NCI-H146 treated with DMSO at 0.1 percent for 48 hours (cell line): Measurements from ENCODE around the gene CRISPLD2.
"Not testable (repeated sequence)": the region's sequence is repeated elsewhere in the genome, so short reads cannot be mapped to it uniquely, and the experiment has no call there.

Experiments
- DNase-seq: peaks from one replicate; lab custom pipeline; 2025; ENCODE audit not compliant: unreplicated experiment; lab: John Stamatoyannopoulos, UW

Gene CRISPLD2

DNA sequence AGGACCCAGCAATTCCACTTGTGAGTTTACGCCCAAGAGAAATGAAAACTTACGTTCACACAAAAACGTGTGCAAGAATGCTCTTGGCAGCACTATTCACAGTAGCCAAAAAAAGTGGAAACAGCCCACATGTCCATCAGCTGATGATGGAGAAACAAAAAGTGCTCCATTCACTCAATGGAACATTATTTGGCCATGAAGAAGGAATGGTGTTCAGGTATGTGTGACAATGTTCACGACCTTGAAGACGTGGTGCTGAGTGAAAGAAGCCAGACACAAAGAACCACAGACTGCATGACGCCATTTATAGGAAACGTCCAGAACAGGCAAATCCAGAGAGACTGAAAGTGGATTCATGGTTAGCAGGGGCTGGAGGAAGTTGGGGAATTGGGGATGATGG, 106.7 kb downstream of the CRISPLD2 start:
- DNase-seq = no peak

DNA sequence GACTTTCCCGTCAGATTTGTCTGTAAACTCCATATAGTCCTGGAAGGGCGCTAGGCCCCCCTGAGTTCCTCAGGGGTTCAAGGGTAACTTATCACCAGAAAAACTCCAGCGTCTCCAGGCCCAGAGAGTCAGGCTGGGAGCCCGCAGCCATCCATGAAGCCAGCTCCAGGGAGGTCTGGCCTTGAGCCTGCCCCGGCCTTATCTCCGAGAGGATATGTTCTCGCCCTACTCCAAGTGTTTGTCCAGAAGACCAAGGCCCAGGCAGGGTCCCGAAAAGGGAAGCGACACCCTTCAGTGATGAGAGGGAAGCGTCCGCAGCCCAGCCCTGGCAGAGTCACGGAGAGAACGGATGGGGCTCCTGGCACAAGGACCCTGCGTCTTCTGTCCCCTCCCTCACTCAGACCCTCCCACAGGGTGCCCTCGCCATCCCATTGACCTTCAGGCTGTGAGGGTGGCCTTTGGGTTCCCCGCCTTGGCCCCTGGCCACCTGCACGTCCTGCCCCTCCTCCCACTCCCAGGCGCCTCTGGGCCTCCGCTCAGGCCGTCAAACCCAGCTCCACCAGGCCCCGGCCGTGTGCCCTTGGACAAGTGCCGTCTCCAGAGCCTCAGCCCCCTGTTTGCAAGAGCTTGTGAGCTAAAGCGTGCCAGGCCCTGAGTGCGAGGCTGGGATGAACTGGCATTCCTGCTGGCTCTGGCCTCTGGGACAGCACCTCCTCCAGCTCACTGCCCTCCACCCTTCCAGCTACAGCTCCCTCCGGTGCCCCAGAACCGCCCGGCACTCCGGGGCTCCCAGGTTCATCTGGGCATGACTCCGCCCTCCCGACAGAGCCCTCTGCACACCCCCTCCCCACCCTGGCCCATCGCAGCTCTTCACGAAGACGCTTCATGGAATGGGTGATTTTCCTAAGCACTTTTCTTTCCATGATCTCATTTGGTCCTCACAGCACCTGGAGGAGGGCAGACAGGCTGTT, 108.1 kb downstream of the CRISPLD2 start:
- no peak for DNase-seq

DNA sequence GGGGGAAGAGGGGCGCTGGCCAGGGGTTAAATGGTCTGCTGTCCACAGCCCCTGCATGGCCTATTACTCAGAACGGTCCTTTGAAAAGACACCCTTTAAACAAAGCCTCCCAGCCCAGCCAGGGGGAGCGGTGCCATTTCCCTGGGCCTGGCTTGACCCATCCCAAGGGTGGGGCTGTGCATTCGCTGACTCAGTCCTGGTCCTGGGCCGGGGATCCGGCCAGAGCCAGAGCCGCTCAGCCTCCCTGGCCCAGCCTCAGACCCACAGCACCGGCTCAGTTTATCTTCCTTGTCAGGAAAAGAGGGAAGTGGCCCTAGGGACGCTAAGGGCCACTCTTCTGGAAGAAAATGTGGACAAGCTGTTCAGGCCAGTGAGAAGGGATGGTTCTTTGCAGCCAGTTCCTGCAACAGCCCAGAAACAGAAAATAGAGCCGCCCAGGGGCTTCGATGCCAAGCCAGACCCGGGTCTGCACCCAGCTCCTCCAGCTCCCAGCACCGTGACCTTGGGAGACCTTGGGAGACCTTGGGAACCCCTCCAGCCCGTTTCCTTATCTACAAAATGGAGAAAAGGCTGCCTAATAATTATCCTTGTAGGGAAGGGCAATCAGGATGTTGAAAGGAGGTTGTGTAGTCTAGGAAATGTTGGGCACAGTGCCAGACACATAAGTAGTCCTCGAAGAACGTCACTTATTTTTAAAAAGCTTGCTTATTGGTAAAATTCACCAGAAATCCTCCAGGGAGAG, 109.1 kb downstream of the CRISPLD2 start:
- no peak for DNase-seq

DNA sequence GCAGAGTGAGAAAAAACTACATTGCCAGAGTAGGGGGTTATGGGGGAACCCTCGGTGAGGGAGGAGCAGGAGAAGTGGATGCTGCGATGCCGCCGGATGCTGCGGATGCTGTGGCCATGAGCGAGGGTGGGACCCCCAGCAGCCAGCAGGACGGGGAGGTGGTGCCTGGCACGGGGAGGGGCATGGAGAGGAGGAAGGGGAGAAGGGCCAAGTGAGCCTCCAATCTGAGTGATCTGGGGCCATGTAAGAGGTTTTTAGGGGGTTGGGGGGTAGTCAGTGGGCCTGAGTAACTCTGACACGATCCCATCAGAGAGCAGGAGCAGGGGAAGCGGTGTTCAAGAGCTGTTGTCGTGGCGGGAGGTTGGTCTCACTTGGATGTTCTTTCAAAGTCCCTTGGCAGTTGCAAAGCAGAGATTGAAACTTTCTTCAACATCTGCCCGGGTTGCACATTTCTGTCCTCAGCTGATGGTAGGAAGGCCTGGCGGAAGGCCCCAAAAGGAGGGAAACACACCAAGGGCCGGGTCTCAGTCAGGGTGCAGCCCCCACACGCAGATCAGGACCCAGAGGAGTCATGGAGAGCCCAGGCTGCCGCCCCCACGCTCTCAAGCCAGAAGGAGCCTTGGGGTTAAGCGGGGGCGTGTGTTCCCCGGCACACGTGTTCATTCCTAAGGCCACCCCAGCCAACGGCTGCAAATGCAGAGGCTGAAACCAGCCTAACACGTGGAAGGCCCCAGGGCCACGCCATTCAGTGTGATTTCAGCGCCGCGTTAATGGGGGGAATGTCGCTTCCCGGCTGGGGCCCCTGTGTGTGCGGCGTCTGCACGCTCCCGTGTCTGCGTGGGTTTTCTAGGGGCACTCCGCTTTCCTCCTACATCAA, 109.9 kb downstream of the CRISPLD2 start:
- DNase-seq = no peak

DNA sequence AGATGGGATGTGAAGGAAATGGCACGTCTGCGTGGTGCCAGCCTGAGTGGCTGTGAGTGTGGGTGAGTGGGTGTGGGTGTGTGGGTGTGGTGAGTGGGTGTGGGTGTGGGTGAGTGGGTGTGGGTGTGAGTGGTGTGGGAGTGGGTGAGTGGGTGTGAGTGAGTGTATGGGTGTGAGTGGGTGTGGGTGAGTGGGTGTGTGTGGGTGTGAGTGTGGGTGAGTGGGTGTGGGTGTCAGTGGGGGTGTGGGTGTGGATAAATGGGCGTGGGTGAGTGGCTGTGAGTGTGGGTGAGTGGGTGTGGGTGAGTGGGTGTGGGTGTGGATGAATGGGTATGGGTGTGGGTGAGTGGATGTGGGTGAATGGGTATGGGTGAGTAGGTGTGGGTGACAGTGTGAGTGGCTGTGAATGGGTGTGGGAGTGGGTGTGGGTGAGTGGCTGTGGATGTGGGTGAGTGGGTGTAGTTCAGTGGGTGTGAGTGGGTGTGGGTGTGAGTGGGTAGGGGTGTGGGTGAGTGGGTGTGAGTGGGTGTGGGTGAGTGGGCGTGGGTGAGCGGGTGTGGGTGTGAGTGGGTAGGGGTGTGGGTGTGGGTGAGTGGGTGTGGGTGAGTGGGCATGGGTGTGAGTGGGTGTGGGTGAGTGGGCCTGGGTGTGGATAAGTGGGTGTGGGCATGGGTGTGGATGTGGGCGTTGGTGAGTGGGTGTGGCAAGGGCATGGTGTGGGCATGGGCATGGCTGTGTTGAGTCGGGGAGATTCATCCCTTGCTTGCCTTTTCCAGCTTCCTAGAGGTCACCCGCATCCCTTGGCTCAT, 110.7 kb downstream of the CRISPLD2 start:
- no peak for DNase-seq

DNA sequence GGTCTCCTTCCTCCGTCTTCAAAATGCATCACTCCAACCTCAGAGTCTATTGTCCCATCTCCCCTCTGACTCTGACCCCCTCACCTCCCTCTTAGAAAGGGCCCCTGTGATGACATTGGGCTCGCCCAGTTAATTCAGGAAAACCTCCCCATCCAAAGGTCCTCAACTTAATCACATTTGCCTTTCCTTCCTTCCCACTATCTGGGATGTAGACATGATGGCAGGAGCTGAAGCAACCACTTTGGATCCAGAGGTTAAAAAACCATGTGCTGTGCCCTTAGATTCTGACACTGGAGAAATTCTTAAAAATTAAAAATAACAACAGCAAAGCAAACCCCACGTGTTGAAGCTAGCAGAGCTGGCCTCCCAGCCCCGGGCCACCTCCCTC, 111.3 kb downstream of the CRISPLD2 start:
- DNase-seq = no peak

DNA sequence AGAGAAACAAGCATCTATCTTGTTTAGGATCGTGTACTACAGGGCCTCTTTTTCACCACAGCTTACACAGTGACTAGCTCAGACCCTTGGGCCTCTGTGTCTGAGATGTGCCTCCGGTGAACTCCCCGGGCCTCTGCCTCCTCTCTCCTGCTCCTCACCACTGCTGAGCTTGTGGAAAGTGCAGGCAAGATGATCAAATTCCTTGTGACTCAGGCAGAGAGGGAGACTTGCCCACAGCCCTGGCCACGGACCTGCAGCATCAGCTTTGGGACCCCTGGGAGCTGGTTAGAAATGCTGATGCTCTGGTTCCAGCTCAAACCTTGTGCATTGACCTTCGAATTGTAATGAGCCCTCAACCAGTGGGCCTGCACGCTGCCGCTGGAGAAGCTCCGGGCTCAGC, 111.7 kb downstream of the CRISPLD2 start:
- no peak for DNase-seq

DNA sequence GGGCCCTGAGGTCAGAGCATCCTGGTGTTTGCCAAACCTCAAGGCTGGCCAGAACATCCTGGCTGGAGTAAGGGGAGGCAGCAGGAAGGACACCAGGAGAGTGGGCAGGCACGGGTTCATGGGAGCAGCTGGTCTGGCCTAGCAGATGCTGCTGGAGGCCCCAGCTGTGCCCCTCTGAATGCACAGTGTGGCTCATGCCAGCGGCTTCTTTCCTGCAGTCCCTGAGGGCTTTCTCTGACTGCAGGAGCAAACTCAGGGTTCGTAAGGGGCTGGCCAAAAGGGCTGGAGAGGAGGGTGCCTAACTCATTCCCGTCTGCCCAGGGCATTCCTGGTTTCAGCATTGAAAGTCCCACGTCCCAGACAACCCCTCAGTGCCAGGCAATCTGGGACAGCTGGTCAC, 112.9 kb downstream of the CRISPLD2 start:
- DNase-seq = no peak

DNA sequence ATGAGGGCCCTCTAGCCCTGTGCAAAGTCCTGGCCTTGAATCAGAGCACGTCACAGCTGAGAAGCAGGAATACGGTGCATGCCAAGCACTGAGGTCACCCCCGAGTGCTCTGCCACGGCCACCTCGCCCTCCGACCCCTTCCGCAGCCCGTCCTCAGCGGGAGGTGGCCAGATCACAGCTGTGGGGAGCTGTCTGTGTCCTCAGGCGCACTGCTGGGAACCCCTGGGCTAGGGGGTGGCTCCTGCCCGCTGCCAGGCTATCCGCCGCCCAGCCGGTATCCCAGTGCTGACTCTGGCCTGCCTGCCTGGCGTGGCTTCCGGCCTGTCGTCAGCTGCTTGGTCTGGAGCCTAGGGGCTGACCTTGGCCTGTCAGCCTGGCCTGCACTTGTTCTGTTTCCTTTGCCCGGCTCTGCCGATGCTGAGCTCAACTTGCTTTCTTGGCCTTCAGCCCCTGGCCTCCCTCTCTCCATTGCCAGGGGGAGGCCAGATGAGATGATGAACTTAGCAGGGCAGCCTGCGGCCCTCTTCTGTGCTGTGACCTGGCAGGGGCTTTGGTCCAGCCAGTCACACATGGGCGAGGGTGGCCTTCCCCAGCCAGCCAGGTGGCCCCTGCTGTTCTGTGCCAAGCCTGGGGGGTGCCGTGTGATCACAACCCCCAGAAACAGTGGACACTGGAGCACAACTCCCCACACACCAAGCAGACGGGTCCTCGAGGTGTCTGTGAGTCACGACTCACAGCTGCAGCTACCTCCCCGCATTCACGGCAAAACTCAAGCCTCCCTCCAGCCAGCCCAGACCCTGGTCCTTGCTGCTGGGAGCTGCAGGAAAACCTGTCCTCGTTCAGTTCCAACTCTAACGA, 114.2 kb downstream of the CRISPLD2 start:
- DNase-seq = no peak

DNA sequence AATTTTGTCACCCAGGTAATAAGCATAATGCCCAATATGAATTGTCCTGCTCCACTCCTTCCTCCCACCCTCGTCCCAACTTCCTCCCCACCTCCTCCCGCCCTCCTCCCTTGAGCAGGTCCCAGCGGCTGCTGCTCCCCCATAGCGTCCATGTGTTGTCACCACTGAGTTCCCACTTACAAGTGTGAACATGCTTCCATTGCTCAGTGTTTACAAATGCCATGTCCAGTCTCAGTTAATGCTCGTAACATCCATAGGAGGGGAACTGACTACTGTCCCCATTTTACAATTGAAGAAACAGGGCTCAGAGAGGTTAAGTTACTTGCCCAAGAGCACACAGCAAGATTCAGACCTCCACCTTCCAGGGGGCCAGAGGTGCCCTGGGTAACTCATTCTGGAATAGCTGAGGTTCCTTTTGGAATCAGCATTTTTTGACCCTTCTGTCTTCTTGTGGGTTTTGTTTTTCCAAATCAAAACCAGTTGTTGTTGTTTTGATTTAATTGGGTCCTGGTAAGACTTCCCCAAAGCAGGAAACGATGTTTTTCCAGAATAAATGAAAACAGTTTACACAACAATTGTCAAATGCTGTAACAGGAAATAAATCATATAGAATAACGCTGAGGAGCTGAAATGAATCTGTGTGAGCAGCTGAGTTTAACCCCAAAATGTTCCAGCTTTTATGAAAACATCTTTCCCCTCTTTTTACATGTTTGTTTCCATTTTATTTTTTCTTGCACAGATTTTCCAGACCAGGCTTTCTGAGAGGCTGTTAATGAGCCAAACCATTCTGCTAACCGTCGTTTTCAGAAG, 117.6 kb downstream of the CRISPLD2 start:
- DNase-seq = no peak

DNA sequence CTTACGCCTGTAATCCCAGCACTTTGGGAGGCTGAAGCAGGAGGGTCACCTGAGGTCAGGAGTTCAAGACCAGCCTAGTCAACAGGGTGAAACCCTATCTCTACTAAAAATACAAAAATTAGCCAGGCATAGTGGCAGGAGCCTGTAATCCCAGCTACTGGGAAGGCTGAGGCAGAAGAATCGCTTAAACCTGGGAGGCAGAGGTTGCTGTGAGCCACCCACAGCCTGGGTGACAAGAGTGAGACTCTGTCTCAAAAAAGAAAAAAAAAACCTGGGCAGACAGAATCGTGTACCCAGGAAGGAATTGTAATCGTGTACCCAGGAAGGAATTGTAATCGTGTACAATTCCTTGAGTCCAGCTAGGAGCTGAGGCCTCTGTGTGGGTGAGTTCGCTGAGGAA, 118.8 kb downstream of the CRISPLD2 start:
- DNase-seq = not testable (repeated sequence)

DNA sequence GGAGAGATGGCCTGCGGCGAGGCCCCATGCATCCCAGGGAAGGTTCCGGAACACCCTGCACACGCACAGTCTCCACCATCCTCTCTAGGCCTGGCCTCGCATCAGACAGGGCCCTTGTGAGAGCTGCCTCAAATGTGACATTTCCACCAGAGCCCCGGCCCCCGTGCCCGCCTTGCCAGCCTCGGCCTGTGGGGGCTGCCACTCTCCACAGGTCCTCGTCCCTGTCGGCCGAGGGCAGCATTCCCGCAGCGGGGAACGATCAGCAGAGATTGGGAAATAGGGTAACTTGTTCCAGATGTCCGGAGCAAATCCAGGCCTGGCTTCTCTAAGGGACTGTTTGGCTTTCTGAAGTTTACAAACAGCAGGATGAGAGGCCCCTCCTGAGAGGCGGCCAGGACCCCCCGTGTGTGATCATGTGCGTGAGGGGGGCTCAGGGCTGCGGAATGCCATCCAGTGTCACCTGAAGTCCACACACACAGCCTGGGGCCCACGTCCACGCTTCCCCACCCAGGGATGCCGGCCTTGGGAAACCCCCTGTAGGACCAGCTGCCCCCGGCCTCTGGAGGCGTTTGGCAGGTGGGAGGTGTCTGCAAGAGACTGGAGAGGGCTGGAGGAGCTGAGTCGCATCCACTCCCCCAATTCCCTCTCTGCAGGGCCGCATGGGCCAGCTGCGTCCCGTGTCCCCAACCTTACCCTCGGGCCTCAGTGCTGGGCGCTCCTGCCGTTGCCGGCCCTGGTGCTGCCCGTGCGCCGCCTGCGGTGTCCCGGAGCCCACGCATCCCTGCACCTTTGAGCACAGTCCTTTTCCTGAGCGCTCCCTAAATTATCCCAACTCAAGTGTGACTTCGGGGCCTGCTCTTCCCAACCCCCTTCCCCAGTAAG, 121.1 kb downstream of the CRISPLD2 start:
- no peak for DNase-seq

DNA sequence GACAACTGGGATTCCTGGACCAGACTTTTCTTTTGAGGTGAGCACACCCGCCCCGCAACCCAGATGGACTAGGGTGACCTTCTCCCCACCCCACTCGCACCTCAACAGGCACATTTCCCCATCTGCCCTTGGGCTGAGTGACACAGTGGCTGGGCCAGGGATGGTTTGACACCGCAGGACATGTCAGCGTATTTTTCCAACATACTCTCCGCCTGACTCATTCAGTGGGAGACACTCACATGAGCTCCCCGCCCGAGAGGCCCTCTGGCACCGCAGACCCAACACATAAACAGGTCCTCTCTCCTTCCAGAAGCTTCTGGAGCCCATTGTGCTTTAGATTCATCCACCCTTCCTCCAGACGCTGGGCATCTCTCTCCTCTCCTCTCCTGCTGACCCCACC, 122.1 kb downstream of the CRISPLD2 start:
- DNase-seq = no peak

DNA sequence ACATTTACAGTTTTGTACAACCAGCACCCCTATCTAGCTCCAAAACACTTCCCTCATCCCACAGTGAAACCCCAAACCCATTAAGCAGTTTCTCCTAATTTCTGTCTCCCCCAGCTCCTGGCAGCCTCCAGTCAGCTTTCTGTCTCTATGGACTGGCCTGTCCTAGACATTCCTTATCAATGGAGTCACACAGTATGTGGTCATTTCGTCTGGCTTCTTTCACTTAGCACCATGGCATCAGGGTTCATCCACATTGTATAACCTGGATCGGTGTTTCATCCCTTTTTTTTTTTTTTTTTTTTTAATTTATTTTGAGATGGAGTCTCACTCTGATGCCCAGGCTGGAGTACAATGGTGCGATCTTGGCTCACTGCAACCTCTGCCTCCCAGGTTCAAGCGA, 123.0 kb downstream of the CRISPLD2 start:
- no peak for DNase-seq

DNA sequence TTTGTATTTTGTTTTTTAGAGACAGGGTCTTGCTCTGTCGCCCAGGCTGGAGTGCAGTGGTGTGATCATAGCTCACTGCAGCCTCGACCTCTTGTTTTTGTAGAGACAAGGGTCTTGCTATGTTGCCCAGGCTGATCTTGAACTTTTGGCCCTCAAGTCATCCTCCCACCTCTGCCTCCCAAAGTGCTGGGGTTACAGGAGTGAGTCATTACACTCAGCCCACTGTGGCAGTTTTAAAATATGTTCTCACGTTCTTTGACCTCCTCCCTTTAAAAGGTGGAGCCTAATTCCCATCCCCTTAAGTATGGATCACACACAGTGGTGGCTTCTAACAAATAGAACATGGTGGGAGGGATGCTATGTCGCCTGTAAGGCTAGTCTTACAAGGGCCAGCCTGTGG, 123.8 kb downstream of the CRISPLD2 start:
- DNase-seq = no peak

DNA sequence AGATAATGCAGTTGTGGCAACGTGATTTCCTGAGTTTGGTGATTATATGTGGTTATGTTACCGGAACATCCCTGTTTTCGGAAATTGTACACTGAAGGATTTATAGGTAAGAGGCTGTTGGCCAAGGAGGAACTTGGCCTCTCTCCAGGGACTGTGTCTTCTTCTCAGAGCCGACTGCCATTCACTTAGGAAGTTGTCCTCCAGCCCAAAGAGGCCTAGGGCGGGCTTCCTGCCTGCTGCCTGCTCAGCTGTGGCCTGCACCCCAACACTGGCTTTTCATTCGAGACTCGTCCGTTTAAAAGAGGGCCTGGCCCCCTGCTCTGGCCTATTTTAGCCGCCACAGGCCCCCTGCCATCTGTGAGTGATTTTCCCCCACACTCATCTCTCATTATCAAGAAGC, 127.2 kb downstream of the CRISPLD2 start:
- DNase-seq = no peak

DNA sequence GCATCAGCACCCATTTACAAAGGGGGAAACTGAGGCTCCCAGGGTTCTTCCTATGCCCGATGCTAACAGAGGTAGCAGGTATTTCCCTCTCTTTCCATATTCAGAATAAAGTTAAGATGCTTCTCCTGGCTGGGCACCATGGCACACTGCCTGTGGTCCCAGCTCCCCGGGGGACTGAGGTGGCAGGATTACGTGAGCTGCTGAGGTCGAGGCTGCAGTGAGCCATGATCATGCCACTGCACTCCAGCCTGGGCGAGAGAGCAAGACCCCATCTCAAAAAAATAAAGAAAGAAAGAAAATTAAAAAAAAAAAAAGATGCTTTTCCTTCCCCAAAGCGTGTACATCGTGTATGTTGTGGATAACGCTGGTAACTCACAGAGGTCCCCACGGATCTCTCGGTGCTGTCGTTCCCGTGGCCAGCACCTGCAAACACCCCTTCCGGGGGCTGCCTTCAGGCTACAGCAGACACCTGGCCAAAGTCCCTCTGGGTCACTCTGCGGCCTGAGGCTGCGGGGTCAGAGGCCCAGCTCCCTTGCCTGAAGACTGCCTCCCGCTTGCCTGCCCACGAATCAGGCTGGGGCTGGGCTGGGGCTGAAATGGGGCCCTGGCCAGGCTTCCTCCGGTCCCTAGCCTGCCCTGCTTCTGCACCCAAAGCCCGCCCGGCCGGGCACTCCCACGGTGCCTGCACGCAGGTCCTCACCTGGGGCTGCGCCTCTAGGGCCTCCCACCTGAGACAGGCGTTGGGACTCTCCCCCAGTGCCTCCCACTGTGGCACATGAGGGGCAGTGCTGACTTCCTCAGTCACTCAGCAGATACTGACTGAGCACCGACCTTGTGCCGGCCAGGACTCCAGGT, 128.4 kb downstream of the CRISPLD2 start:
- no peak for DNase-seq
